IMR-90 (cell line): ENCODE measurements around the gene PRKCA. TPM values are rescaled to one million over a fixed set of nuclear protein-coding genes. Genes with fewer than 3 reads are reported as not detected.

Experiments used
- ATAC-seq: fragments of 200-7000 bp; cut with Tn5 transposase; 2 replicates; pipeline ENCODE4 v1.9.1; 2020; ENCODE audit warnings: low read depth, mild to moderate bottlenecking, moderate library complexity
- BruUV-seq: library from RNA; stranded (reverse); fragments of 400-500 nt; replicated peaks from 2 replicates; lab custom pipeline; 2021; lab: Mats Ljungman, UMichigan
- CTCF ChIA-PET: fragments of 300-600 bp; formaldehyde crosslinking; extraction: SDS; loops from one replicate; lab custom pipeline; 2021; ENCODE audit warnings: antibody characterized with exemption; lab: Yijun Ruan, JAX
- POLR2A ChIA-PET: fragments of 300-600 bp; sonication (Branson Sonifier 250); formaldehyde crosslinking; loops from one replicate; lab custom pipeline; 2022; ENCODE audit warnings: antibody characterized with exemption; ENCODE audit not compliant: unreplicated experiment; lab: Charles Lee
- DNase-seq: peaks from one replicate; pipeline ENCODE4 v3.0.0; 2013
- H2AFZ ChIP-seq: replicated peaks from 2 replicates; pipeline ENCODE3; 2013; ENCODE audit warnings: low read length, mild to moderate bottlenecking; ENCODE audit not compliant: poor library complexity
- H2AK5ac ChIP-seq: 2 replicates; pipeline ENCODE4 v1.6.1; 2013; ENCODE audit warnings: low read depth, low read length, inconsistent platforms
- H2AK9ac ChIP-seq: replicated peaks from 2 replicates; pipeline ENCODE3; 2013; ENCODE audit warnings: mild to moderate bottlenecking, low read depth, low read length, moderate library complexity; ENCODE audit not compliant: poor library complexity
- H2BK120ac ChIP-seq: 2 replicates; pipeline ENCODE4 v1.6.1; 2013; ENCODE audit warnings: low read depth, low read length, inconsistent platforms
- H2BK15ac ChIP-seq: 3 replicates; pipeline ENCODE4 v1.6.1; 2013; ENCODE audit warnings: low read depth, low read length, inconsistent platforms
- H2BK20ac ChIP-seq: 2 replicates; pipeline ENCODE4 v1.6.1; 2013; ENCODE audit warnings: low read depth, mild to moderate bottlenecking, inconsistent platforms, low read length, moderate library complexity
- H2BK5ac ChIP-seq: 2 replicates; pipeline ENCODE4 v1.6.1; 2013; ENCODE audit warnings: mild to moderate bottlenecking, low read depth, low read length, inconsistent platforms; ENCODE audit not compliant: poor library complexity, severe bottlenecking
- H3K14ac ChIP-seq: replicated peaks from 2 replicates; pipeline ENCODE4 v1.6.1; 2013; ENCODE audit warnings: low read depth, low read length, inconsistent platforms
- H3K18ac ChIP-seq: 2 replicates; pipeline ENCODE4 v1.6.1; 2013; ENCODE audit warnings: low read depth, low read length, control low read depth
- H3K23ac ChIP-seq: 2 replicates; pipeline ENCODE4 v1.6.1; 2013; ENCODE audit warnings: low read depth, low read length, inconsistent platforms
- H3K27ac ChIP-seq: 2 replicates; pipeline ENCODE4 v1.5.1; 2013; ENCODE audit warnings: mild to moderate bottlenecking, control low read depth, low read length; ENCODE audit not compliant: insufficient read depth
- H3K27me3 ChIP-seq: 2 replicates; pipeline ENCODE4 v1.6.1; 2013; ENCODE audit warnings: low read length; ENCODE audit not compliant: control insufficient read depth, insufficient read depth
- H3K36me3 ChIP-seq: 2 replicates; pipeline ENCODE4 v1.6.1; 2013; ENCODE audit warnings: low read length, mixed read lengths; ENCODE audit not compliant: control insufficient read depth, insufficient read depth
- H3K4ac ChIP-seq: 2 replicates; pipeline ENCODE4 v1.6.1; 2013; ENCODE audit warnings: low read depth, low read length, inconsistent platforms
- H3K4me1 ChIP-seq: 2 replicates; pipeline ENCODE4 v1.6.1; 2013; ENCODE audit warnings: low read length, mixed read lengths; ENCODE audit not compliant: control insufficient read depth, insufficient read depth
- H3K4me2 ChIP-seq: 2 replicates; pipeline ENCODE4 v1.6.1; 2013; ENCODE audit warnings: low read depth, mild to moderate bottlenecking, control low read depth, low read length, moderate library complexity
- H3K4me3 ChIP-seq: 2 replicates; pipeline ENCODE4 v1.5.1; 2013; ENCODE audit warnings: low read depth, mild to moderate bottlenecking, control low read depth, low read length, moderate library complexity; ENCODE audit not compliant: insufficient read depth
- H3K56ac ChIP-seq: 2 replicates; pipeline ENCODE4 v1.6.1; 2013; ENCODE audit warnings: low read length, inconsistent platforms; ENCODE audit not compliant: insufficient read depth; ENCODE audit errors: extremely low read depth
- H3K79me1 ChIP-seq, 2 experiments: 2 replicates each; pipeline ENCODE4 v1.6.1; 2013; ENCODE audit warnings: low read length in 2 of 2, inconsistent platforms in 1 of 2, low read depth in 1 of 2
- H3K9ac ChIP-seq: 2 replicates; pipeline ENCODE4 v1.6.1; 2013; ENCODE audit warnings: low read depth, low read length, control low read depth
- H3K9me1 ChIP-seq: 2 replicates; pipeline ENCODE4 v1.6.1; 2013; ENCODE audit warnings: low read length, inconsistent platforms; ENCODE audit not compliant: insufficient read depth
- H3K9me3 ChIP-seq: 2 replicates; pipeline ENCODE4 v1.6.1; 2013; ENCODE audit warnings: low read length; ENCODE audit not compliant: control insufficient read depth, insufficient read depth
- H4K20me1 ChIP-seq: 2 replicates; pipeline ENCODE4 v1.6.1; 2013; ENCODE audit warnings: low read length, inconsistent platforms; ENCODE audit not compliant: insufficient read depth
- H4K5ac ChIP-seq: 2 replicates; pipeline ENCODE4 v1.6.1; 2013; ENCODE audit warnings: mild to moderate bottlenecking, low read depth, low read length, control low read depth
- H4K8ac ChIP-seq, 2 experiments: 2 replicates each; pipeline ENCODE4 v1.6.1; 2013; ENCODE audit warnings: low read depth in 2 of 2, low read length in 2 of 2, control low read depth in 1 of 2, inconsistent platforms in 1 of 2
- H4K91ac ChIP-seq: 2 replicates; pipeline ENCODE4 v1.6.1; 2013; ENCODE audit warnings: low read depth, low read length, inconsistent platforms; ENCODE audit not compliant: insufficient read depth
- MAFK ChIP-seq: IDR thresholded peaks from 2 replicates; pipeline ENCODE4 v1.6.1; 2012; ENCODE audit warnings: low read depth, low read length, improper control_type of control experiment
- POLR2A ChIP-seq: IDR thresholded peaks from 2 replicates; pipeline ENCODE4 v1.6.1; 2012; ENCODE audit warnings: mild to moderate bottlenecking, low read depth, low read length
- RAD21 ChIP-seq: IDR thresholded peaks from 2 replicates; pipeline ENCODE4 v1.6.1; 2012; ENCODE audit warnings: low read length, improper control_type of control experiment
- WGBS, 2 experiments: methylation state at CpG; one replicate each; pipeline versions ENCODE4 v1.1.5 to v1.1.7; 2013; ENCODE audit warnings: missing lambda C conversion rate in 2 of 2; ENCODE audit not compliant: insufficient read length in 1 of 2; ENCODE audit errors: extremely low coverage in 2 of 2; 5-methylcytosine and 5-hydroxymethylcytosine counted together
- dilution Hi-C: fragments of 300-500 bp; cut with HindIII; formaldehyde crosslinking; loops from one replicate; pipeline ENCODE4 v1.14.3; 2018; ENCODE audit warnings: low sequenced_read_pairs; ENCODE audit not compliant: unreplicated experiment
- in situ Hi-C: fragments of 300-500 bp; cut with MboI; formaldehyde crosslinking; loops from 3 replicates; pipeline ENCODE4 v1.14.3; 2019; ENCODE audit warnings: low sequenced_read_pairs, inconsistent platforms, mixed read lengths
- intact Hi-C: fragments of 100-400 bp; cut with micrococcal nuclease; formaldehyde crosslinking; loops from 2 replicates; pipeline ENCODE4 v1.10.0; 2022
- polyA plus RNA-seq, 3 experiments: library from polyadenylated mRNA; depleted of rRNA; stranded (reverse); fragments of >200 nt; gene quantifications; 2 replicates each; pipeline ENCODE4 v1.2.3, GENCODE V29; 2012; ENCODE audit warnings: low replicate concordance in 1 of 3
- total RNA-seq: library from RNA; depleted of rRNA; stranded (reverse); fragments of >200 nt; gene quantifications from 2 replicates; pipeline ENCODE4 v1.2.3, GENCODE V29; 2012
- TF ChIP-seq, protein P1 (sequence below): fragments of 150-350 bp; IDR thresholded peaks from 2 replicates; pipeline ENCODE4 v1.6.1; 2017; ENCODE audit warnings: mild to moderate bottlenecking, antibody characterized with exemption, low read length, low read depth

The PRKCA gene
- total and polyA plus RNA-seq, 2 of the 4 experiments (the other 2 are of a cell fraction), result 31.0 to 46.0 TPM

DNA sequence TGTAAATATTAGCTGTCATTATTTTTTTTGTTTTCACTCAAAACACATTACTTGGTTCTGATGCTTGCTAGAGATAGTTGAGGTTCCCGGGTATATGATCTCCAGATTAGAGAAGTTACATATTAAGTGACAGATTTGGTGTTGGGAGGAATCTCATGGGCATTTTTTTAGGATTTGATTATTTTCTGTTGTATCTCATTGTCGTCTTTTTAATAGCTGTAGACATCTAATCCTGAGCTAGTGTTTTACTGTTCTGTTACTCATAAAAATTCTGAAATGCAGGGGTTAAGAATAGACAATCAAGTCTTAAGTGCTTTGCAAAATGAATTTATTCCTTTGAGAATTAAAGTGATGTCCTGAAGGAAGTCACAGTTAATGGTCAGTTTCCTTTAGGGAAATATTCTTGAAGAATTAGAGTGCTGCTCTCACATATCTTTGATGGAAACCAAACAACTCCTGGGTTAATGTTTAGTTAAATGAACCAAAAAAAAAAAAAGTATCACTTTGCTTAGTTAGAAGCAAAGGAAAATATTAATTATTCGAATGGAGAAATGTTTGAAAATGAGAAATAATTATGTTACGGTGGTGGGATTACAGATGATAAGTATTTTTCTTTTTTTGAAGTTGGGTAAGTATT is 280.8 kb downstream of the PRKCA start:
- Histone ChIP-seq H2AK9ac (no peak overlapping the region), H3K4ac (no peak overlapping the region), H3K56ac (no peak overlapping the region), H3K4me2 (no peak overlapping the region), H2BK120ac (no peak overlapping the region), H3K4me1 (peaks cover 18% of the 10 kb centered on the region), H3K9ac (no peak overlapping the region), H3K36me3 (peaks cover 2% of the 10 kb centered on the region; the same call in 1 of the 2 replicates), H3K27ac (no peak overlapping the region), H3K18ac (no peak overlapping the region), H4K91ac (no peak overlapping the region), H3K4me3 (no peak overlapping the region), H4K5ac (no peak overlapping the region), H4K8ac (no peak overlapping the region), H2AK5ac (no peak overlapping the region), H3K79me1 (peaks cover 47 to 69% of the 10 kb centered on the region in 2 experiments), H3K9me3 (no peaks in the 10 kb centered on the region), H4K20me1 (peaks cover 26% of the 10 kb centered on the region), H2AFZ (no peak overlapping the region), H3K14ac (no peak overlapping the region), H2BK20ac (no peak overlapping the region), H2BK15ac (no peak overlapping the region), H3K23ac (no peak overlapping the region), H2BK5ac (no peak overlapping the region), H3K27me3 (no peaks in the 10 kb centered on the region), H3K9me1 (peaks cover 24% of the 10 kb centered on the region)
- ATAC-seq (no peak), DNase-seq (no peak)
- CTCF ChIA-PET, result interaction anchor here (0.6 kb wide), 1 partner anchor 13 kb away, joined by 3 read pairs; no protein-coding TSS in a partner anchor
- TF ChIP-seq RAD21 (no peak), MAFK (no peak), POLR2A (no peak)
- TF ChIP-seq, protein P1, sequence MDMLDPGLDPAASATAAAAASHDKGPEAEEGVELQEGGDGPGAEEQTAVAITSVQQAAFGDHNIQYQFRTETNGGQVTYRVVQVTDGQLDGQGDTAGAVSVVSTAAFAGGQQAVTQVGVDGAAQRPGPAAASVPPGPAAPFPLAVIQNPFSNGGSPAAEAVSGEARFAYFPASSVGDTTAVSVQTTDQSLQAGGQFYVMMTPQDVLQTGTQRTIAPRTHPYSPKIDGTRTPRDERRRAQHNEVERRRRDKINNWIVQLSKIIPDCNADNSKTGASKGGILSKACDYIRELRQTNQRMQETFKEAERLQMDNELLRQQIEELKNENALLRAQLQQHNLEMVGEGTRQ, result no peak
- dilution Hi-C loops, result no loop called here
- in situ Hi-C loops, result no loop called here
- WGBS, 2 experiments, result 100% methylated on average over 2 of the region's 4 CpGs; no CpG with 5 or more reads in 1 of the 2 experiments
- POLR2A ChIA-PET, result no interaction called here
- intact Hi-C loops, result loop anchor here (2.0 kb wide), 1 partner anchor 50 kb away; no protein-coding TSS in a partner anchor
- BruUV-seq, result no TSS peak
